Activated CD4-positive, alpha-beta T cell treated with anti-CD3 and anti-CD28 coated beads, Interleukin-2, amount 50 U/mL, for 16 hours (primary cell): Measurements from ENCODE around the gene TTC28.
"Not testable (repeated sequence)": the region's sequence is repeated elsewhere in the genome, so short reads cannot be mapped to it uniquely, and the experiment has no call there.

Experiments
- DNase-seq: peaks from one replicate; pipeline ENCODE4 v3.0.0-alpha.2; 2020

The TTC28 gene

GRCh38 chr22:28674121-28674563 is 5.5 kb downstream of the TTC28 start:
- DNase-seq = peak; percentile 70

GRCh38 chr22:28670756-28671155 is 8.9 kb downstream of the TTC28 start:
- no peak for DNase-seq

GRCh38 chr22:28670161-28670560 is 9.5 kb downstream of the TTC28 start:
- DNase-seq = no peak

GRCh38 chr22:28669387-28669786 is 10.3 kb downstream of the TTC28 start:
- DNase-seq = no peak

- DNase-seq = not testable (repeated sequence)
These were observed 16.1 kb downstream of the TTC28 start for GRCh38 chr22:28663569-28663942.

- DNase-seq = no peak
These were observed 21.2 kb downstream of the TTC28 start for GRCh38 chr22:28658448-28658847.

- no peak for DNase-seq
These were observed 23.5 kb downstream of the TTC28 start for GRCh38 chr22:28656181-28656580.

GRCh38 chr22:28650463-28650862 is 29.2 kb downstream of the TTC28 start:
- no peak for DNase-seq

GRCh38 chr22:28648792-28649191 is 30.8 kb downstream of the TTC28 start:
- no peak for DNase-seq

GRCh38 chr22:28647216-28647615 is 32.4 kb downstream of the TTC28 start:
- DNase-seq = no peak

- DNase-seq = no peak
These were observed 40.3 kb downstream of the TTC28 start for GRCh38 chr22:28639321-28639720.

- no peak for DNase-seq
These were observed 42.4 kb downstream of the TTC28 start for GRCh38 chr22:28637225-28637624.

GRCh38 chr22:28630177-28630574 is 49.5 kb downstream of the TTC28 start:
- DNase-seq = no peak

GRCh38 chr22:28629420-28630176 is 50.0 kb downstream of the TTC28 start:
- DNase-seq = no peak

GRCh38 chr22:28628766-28629165 is 50.9 kb downstream of the TTC28 start:
- no peak for DNase-seq

- no peak for DNase-seq
These were observed 51.8 kb downstream of the TTC28 start for GRCh38 chr22:28627791-28628190.

GRCh38 chr22:28620244-28620922 is 59.3 kb downstream of the TTC28 start:
- no peak for DNase-seq

GRCh38 chr22:28619236-28619635 is 60.4 kb downstream of the TTC28 start:
- DNase-seq = no peak

GRCh38 chr22:28615423-28615822 is 64.2 kb downstream of the TTC28 start:
- not testable (repeated sequence) for DNase-seq

- DNase-seq = no peak
These were observed 69.7 kb downstream of the TTC28 start for GRCh38 chr22:28609921-28610320.

GRCh38 chr22:28608546-28608945 is 71.1 kb downstream of the TTC28 start:
- DNase-seq = no peak

- no peak for DNase-seq
These were observed 71.8 kb downstream of the TTC28 start for GRCh38 chr22:28607795-28608194.

GRCh38 chr22:28604966-28605761 is 74.5 kb downstream of the TTC28 start:
- no peak for DNase-seq

- no peak for DNase-seq
These were observed 77.7 kb downstream of the TTC28 start for GRCh38 chr22:28601915-28602314.
